Right ventricle myocardium superior (tissue), 1 donor: ENCODE results near the gene PACC1. TPM values are rescaled to one million over a fixed set of nuclear protein-coding genes. Genes with fewer than 3 reads are reported as not detected.

Experiments
- total RNA-seq: library from RNA; stranded (reverse); fragmentation: NEBNext Ultra II Directional; extraction: Animal tissue kit (Norgen Biotek cat#: 25700); gene quantifications from one replicate; pipeline ENCODE4 v1.2.1, GENCODE V29; 2021
- donor health status: DM: no; HTN: yes; CAD: no; lungs with severe emphysema.

PACC1 gene
- total RNA-seq, 1 donor from 2014 or later, result 2.2 TPM

Other genes with a start within 250 kb of the PACC1 start
- 77.9 TPM for gene PPP2R5A, start 129.5 kb downstream of the PACC1 start, total RNA-seq
- gene NENF, start 18.0 kb upstream of the PACC1 start, total RNA-seq, result 106 TPM
- 15.4 TPM for gene ATF3, start 193.9 kb upstream of the PACC1 start, total RNA-seq